GM19099 (cell line): ENCODE results near the gene NAT10.

ENCODE experiments used
- POLR2A ChIP-seq: IDR thresholded peaks from 3 replicates; pipeline ENCODE4 v1.6.1; 2011; ENCODE audit warnings: low read depth; ENCODE audit not compliant: insufficient read length; ENCODE audit errors: extremely low read depth

Gene NAT10

DNA sequence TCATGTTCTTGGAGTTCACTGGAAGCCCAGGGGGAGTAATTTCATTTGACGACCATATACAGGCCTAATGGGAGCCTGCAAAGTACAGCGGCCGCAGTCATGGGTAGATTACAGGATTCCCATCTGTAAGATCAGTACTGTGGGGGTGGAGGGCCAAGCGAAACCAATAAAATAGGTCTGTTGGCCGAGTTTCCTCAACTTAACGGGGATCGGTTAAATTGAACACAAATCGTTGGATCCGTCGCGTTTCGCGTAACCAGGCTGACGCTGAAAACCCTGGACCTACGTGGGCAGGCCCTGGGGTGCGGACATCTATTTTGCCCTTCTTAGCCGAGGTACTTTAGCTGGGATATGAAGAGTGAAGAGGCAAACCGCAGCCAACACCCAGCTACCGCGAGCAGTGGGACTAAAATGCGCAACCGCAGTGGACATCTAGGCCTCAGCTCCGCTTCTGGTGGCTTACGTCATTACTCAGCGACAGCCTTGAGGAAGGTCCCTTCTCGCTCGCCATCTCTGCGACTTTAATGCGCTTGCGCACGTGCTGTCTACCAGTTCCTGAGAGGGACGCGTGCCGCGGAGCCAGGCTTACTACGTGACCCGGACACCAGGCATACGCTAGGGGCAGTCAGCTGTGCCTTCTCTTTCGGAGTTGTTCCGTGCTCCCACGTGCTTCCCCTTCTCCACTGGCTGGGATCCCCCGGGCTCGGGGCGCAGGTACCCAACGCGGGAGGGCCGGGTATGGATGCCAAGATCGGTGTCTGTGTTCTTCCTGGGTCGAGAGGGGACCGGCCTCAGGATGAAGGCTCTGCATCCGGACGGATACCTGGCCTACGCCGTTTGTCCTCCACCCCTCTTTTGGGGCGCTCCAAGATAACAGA, at the start of gene NAT10:
NAT10 (plus strand) TSS at position 551 of the 878 bp plus-strand sequence. CDS start 2,597 bp downstream, outside the sequence.
- peak; percentile 94 for TF ChIP-seq POLR2A

DNA sequence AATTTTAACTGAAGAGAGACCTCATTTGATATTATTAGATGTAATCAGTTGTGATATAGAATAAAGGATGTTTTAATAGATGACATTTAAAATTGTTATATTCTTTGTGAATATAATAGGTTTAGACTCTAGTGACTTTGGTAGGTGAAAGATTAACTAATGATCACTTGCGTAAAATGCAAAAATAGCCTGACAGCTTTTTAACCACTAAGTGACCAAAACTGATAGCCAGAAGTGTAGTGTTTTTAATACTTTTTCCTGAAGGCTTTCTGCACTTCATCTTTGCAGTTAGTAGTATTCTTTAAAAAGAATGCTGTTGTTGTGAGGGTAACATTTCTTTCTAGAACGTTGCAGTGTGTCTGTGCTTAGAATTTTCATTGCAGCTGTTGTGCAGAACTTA, 48.8 kb upstream of the NAT10 start:
- TF ChIP-seq POLR2A = no peak

DNA sequence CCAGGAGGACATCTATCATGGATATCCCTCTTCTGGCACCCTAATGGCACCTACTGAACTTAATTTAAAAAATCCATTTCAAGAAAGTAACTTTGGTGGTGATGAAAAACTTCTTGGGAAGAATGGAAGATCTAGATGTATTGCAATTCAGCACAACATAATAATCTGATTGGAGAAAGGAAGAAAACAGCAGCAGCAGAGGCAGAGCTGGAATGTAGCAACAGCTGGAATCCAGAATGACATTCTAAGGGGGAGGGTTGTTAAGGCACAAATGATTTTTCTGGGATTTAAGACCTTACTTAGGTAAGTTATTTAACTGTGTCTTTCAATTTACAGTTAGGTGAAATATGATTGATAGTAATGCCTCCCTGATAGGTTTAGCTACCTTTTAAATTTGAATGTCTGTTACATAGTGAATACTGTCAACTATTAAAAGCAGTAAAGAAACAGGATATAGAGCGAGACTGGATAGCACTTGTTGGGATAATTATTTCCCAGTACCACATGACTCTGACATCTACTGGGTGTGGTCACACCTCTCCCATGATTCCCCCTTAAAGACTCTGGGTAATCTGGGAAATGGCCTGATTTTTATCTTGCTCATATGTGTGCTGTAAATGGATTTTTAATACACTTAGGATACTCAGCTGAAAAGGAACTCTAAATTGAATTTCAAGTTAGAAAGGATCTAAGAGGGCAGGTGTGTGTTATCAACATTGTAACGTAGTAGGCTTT, 42.2 kb upstream of the NAT10 start:
- TF ChIP-seq POLR2A = no peak

DNA sequence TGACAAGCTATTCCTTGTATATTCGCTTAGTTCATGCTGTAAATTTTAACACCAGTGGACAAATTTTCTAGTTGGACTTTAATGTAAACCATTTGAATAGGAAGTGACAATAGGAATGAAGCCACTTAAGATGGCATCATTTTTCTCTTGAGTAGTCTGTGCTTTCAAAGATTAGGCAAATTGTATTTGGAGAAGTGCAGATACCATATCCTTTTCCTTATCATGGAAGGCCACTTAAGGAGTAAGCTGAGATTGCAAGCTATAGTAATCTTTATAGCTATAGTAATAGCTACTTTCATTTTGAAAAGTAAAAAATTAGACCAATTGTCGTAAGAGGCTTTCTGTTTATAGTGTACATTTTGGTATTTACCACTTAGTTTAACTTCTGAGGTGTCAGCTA, 41.1 kb upstream of the NAT10 start:
- TF ChIP-seq POLR2A = no peak

DNA sequence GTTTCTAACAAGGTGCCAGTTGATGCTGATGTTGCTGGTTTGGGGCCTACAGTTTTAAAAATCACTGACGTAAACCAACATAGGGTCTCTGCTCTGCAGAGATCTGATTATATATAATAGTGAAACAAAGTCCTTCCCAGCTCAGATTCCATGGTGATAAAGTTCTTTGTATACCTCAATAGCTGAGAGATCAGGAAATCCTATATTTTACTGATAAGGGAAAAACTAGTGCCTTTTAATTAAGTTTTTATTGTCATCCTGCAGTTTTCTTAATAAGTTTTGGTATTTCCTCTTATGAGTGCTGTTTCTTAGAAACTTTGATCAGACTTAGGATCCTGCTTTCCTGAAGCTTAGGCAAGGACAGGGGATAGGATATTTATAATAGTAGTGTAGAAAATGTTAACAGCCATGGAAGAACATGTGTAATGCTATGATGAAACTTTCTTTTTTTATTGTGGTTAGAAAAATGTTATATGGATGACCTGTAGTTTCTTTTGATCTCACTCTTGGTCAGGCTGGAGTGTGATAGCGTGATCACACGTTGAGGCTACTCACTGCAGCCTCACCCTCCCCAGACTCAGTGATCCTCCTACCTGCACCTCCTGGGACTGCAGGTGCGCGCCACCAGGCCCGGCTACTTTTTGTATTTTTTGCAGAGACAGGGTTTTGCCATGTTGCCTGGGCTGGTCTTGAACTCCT, 39.8 kb upstream of the NAT10 start:
- no peak for TF ChIP-seq POLR2A

DNA sequence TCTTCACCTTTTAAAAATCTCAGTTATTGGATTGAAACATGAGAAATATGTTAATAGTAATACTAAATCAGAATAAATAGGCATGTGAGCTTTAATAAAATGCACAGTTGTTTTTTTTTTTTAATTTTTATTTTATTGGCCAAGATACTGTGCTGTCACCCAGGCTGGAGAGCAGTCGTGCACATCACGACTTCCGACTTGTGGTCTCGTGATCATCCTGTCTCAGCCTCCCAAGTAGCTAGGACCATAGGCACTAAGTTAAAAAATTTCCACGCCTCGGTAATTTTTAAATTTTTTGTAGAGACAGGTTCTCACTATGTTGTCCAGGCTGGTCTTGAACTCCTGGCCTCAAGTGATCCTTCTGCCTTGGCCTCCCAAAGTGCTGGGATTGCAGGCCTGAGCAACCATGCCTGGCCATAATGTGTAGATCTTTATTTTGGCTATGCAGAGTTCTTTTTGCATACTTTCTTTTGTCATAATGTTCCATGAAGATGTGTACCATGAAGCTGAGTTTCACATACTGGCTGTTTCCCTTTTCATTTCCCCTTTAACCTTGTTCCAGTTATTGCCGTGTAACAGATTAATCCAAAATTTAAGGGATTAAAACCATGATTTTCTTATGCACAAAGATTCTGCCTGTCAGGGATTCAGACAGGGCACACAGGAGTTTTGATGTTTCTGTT, 37.9 kb upstream of the NAT10 start:
- TF ChIP-seq POLR2A = no peak

DNA sequence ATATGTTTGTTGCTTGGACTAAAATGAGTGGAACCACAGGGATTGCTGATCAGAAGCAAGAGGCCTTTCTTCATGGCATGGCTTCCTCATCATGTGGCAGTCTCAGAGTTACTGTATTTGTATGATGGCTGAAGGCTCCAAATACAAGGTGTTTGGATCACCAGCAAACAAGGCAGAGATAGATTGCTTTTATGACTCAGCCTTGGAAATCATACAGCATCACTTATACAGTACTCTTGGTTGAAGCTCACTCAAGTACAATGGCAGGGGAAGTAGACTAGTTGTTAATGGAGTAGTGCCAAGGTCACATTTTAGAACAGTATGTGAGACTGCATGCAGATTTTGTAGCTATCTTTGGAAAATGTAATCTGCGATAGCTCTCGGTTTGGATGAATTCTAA, 37.3 kb upstream of the NAT10 start:
- TF ChIP-seq POLR2A = no peak

DNA sequence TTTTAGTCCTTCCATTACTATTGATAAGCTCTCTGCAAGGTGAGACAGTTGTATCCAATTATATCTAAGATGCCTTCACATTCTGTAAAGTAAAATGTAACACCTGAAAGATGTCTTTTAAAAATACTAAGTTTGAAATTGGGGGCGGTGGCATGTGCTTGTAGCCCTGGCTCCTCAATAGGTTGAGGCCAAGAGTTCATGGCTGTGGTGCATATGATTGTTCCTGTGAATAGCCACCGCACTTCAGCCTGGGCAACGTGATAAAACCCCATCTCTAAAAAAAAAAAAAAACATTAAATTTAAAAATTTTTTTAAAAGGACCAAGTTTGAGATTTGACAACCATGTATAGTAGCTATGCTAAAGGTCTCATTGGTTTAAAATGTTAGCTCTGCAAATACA, 33.4 kb upstream of the NAT10 start:
- no peak for TF ChIP-seq POLR2A

DNA sequence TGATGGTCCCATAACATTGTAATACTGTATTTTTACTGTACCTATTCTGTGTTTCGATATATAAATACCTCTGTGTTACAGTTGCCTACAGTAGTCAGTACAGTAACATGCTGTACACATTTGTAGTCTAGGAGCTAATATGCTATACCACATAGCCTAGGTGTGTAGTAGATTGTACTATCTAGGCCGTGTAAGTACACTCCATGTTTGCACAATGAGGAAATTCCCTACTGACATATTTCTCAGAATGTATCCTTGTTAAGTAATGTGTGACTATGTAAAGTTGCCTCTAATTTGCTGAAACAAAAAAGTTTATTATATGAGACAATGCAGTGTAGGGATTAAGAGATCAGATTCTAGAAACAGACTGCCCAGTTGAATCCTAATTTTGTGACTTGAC, 32.6 kb upstream of the NAT10 start:
- TF ChIP-seq POLR2A = no peak

DNA sequence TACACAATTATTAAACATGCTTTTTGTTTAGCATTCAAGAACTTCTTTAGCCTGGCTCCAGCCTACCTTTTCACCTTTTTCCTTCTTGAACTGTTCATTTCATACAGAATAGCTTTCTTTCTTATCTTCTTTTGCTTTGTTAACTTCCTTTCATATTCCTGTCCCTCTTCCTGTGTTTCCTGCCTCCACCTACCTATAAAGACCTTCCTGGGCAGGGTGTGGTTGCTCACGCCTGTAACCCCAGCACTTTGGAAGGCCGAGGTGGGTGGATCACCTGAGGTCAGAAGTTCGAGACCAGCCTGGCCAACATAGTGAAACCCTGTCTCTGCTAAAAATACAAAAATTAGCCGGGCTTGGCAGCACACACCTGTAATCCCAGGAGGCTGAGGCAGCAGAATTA, 31.0 kb upstream of the NAT10 start:
- no peak for TF ChIP-seq POLR2A

DNA sequence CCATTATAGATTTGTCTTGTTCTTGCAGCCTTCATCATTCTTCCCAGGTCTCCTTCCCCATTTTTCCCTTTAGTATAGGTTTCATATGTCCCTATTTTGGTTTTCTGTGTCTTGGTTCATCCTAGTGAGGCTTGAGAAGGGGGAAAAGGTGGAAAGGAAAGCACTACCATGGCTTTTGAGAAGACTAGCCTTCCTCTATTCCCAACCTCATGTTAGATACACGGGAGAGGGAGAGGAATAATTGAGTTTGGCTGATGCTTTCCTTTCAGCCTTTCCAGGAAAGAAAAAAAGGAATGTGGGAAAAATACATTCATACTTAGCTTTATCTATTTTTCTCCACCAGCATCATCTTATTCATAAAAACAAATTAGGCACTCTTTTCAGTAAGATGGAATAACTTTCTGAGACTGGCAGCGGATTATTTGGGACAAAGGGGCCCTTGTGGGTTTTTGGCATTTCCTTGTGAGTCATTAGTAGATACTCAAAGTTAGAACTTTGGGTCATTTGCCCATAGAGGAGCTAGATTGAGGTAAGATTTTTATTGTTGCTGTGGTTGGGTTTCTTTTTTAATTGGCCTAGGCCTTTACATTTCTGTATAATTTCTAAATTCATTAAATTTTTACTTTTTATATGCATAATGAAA, 30.1 kb upstream of the NAT10 start:
- no peak for TF ChIP-seq POLR2A

DNA sequence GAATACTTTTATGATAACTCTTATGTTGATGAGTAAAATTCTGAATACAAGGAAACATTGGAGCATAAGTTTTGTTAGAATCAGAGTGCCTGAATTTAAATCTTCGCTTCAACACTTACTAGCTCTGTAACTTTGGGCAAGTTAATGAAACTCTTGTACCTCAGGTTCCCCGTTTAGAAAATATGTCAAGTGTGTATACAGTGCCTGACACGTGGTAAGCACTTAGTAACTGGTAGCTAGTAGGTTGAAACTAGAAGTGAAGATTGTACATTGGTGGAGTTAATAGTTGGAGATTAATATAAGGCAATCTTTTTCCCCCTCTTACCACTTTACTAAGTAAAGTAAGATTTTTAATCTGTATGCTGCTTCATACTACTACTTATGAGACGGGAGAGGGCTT, 24.8 kb upstream of the NAT10 start:
- no peak for TF ChIP-seq POLR2A

DNA sequence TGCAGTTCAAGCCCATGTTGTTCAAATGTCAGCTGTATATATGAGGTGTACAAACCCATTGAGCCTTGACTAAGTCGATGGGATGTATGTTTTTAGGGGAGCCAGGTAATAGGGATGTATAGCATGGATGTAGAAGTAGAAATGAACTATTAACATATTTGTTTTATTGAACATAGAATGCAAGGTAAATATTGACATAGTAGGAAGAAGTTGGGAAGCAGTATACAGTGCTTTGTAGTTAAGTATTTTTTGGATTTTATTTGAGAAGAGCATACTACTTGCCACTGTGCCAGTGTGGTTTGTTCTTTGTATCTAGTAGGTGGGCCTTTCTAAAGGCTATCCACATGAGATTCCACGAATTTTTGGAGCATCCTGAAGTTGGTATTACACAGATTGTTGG, 20.8 kb upstream of the NAT10 start:
- no peak for TF ChIP-seq POLR2A

DNA sequence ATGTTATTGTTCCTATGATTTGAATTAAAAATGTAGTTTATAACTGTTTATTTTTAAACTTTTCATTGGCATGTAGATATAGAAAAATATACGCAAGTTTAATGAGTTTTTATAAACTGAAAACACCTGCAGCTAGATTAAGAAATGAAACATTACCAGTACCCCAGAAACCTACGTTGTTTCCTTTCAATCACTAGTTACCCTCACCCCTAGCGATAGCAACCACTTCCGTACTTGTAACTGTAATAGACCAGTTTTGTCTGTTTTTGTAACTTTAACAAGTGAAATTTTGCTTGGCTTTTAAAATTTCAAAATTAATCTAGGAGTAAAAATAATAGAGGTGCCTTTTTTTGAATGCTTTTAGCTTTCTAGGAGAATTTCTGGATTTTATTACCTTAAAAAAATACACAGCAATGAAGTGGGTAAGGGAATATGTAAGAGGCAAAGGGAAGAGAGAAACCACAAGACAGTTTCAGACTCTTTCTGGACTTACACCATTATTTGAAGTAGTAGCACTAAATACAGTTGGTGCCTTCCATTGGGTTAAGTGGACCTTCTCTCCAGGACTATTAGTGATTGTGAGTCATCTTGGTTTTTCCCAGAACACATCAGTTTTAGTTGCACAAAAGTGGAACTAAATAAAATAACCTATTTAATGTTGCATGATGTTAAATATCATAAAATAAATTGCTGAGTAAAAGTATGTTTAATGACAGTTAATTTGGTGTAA, 18.7 kb upstream of the NAT10 start:
- TF ChIP-seq POLR2A = no peak
